ENCODE measurements around the gene MYOM3.

The MYOM3 gene

DNA sequence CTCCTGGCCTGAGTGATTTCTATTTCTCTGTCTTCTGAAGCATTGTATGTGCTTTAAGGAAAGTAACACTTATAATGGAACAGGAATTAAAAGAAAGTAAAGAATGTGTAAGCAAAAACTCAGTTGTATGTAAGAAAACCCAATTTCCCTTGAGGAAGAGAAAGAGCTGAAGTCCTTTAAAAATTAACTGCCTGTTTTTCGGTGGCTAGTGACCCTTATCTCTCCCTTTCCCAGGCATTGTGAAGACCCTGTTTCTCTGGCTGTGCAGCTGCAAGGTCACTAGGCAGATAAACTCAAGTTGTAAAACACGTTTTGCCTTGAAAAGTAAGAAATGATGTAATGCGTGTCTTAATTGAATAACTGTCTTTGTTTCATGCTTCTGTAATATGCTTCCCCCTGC lies 8.5 kb downstream of the MYOM3 start:
- TF ChIP-seq, protein P1, sequence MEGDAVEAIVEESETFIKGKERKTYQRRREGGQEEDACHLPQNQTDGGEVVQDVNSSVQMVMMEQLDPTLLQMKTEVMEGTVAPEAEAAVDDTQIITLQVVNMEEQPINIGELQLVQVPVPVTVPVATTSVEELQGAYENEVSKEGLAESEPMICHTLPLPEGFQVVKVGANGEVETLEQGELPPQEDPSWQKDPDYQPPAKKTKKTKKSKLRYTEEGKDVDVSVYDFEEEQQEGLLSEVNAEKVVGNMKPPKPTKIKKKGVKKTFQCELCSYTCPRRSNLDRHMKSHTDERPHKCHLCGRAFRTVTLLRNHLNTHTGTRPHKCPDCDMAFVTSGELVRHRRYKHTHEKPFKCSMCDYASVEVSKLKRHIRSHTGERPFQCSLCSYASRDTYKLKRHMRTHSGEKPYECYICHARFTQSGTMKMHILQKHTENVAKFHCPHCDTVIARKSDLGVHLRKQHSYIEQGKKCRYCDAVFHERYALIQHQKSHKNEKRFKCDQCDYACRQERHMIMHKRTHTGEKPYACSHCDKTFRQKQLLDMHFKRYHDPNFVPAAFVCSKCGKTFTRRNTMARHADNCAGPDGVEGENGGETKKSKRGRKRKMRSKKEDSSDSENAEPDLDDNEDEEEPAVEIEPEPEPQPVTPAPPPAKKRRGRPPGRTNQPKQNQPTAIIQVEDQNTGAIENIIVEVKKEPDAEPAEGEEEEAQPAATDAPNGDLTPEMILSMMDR (conservative IDR thresholded peaks at IDR 0.05; ENCODE audit: low read depth, low read length), result no peak
- DNase-seq (ENCODE audit: low read depth), result no peak
- H3K4me3 ChIP-seq (ENCODE audit: low read depth, low read length), result no peak overlapping the region

DNA sequence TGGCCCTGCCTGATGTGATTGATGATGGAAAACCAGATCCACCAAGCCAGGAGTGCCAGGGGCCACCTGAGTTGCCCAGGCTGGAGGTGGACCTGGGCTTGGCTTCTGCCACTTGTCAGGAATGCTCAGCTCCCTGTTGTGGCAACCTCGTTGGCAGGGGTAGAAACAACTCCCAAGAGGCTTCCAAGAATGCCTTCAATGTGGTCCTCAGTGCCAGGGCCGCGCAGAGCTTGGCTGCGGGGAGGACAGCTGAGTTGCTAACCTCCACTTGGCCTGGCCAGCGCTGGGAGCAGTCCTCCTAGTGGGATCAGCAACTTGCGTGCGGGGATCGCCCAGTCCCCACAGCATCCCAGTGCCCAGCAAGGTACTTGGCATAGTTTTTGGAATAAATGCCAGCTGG lies 9.0 kb downstream of the MYOM3 start:
- no peak for DNase-seq (ENCODE audit: low read depth)
- H3K4me3 ChIP-seq (ENCODE audit: low read depth, low read length), result no peak overlapping the region
- TF ChIP-seq, protein P1 (conservative IDR thresholded peaks at IDR 0.05; ENCODE audit: low read depth, low read length), result no peak

DNA sequence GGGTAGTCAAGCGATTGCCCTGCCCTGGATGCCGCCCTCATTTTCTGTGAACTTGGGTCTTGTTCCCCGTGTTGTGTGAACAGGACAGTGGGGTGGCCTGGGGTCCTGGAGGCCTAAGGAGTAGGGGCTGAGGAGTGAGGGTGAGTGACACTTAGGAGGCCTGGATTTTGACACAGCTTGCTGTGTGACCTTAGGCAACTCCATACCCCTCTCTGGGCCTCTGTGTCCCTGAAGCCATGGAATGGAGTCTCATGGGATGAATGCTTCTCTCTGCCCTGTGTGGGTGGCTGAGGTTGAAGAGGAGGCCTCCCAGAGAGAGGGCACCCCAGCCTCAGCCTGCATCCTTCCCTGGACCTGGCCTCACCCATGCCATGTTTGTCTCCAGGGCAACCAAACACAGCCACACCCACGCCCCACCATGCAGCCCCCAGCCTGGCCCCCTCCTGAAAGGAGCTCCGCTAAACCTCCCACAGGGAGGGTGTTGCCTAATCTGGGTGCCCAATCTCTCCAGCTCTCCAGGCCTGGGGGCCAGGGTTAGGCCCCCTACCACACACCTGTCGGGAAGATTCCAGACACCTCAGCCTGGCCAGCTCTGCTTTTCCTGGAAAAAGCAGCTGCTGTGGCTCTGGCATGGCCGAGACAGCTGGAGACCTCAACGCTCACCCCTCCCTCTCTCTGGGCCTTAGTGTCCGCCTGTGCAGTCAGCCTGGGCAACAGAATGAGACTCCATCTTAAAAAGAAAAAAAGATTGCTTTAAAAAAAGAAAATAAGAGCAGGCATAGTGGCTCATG lies 9.9 kb downstream of the MYOM3 start:
- TF ChIP-seq, protein P1 (conservative IDR thresholded peaks at IDR 0.05; ENCODE audit: low read depth, low read length), result no peak
- H3K4me3 ChIP-seq (ENCODE audit: low read depth, low read length), result no peak overlapping the region
- no peak for DNase-seq (ENCODE audit: low read depth)

DNA sequence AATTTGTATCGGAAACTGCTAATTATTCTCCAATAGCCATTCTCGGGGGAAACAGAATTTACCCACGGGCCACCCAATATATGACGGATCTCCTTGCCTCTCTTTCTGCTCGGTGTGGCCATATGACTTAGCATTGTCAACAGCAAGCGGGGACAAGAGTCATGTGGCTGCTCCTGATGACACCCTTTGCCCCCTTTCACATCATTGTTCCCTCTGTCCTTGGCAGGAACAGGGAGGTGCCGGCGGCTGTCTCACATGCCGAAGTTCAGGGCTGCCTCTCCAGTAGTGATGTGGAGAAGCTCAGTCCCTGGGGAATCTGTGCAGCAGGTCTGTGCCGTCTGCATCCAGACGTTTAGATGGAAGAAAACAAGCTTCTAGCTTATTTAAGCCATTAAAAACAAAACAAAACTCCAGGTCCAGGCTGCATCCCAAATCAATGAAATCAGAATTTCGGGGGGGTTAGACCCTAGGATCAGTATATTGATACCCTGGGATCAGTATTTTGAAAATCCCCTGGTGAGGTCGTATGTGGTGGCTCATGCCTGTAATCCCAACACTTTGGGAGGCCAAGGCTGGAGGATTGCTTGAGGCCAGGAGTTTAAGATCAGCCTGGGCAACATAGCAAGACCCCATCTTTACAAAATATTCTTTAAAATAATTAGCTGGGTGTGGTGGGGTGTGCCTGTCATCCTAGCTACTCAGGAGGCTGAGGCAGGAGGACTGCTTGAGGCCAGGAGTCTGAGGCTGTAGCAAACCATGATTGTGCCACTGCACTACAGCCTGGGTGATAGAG lies 10.8 kb downstream of the MYOM3 start:
- DNase-seq (ENCODE audit: low read depth), result no peak
- H3K4me3 ChIP-seq (ENCODE audit: low read depth, low read length), result no peak overlapping the region
- TF ChIP-seq, protein P1 (conservative IDR thresholded peaks at IDR 0.05; ENCODE audit: low read depth, low read length), result no peak

DNA sequence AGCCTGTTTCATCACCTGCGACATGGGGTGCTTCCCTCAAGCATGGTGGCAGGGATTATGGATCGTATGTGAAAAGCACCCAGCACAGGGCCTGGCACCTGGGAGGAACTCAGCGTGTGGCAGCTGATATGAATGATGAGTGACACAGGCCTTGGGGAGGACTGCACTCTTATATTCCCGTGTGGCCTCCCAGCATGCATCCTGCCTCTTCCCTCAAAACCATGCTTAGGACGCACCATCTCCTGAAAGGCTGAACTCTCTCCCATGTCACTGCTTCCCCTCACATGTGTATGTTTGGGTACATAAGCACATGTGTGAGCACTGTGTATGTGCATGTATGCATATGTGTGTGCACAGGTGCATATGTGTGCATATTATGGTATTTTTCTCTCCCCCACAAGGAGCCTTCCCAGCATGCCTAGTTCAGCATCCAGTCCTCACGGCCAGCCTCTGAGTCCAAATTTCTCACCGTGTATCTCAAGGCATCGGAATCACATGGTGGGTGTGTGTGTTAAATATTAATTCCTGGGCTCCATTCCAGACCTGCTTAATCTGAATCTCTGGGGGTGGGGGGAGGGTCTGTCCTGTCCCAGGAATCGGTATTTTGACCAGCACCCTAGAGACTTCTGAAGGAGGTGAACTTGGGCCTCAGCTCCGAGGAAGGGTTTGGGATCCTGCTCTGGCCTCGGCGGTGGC lies 12.8 kb downstream of the MYOM3 start:
- TF ChIP-seq, protein P1 (conservative IDR thresholded peaks at IDR 0.05; ENCODE audit: low read depth, low read length), result no peak
- no peak for DNase-seq (ENCODE audit: low read depth)

DNA sequence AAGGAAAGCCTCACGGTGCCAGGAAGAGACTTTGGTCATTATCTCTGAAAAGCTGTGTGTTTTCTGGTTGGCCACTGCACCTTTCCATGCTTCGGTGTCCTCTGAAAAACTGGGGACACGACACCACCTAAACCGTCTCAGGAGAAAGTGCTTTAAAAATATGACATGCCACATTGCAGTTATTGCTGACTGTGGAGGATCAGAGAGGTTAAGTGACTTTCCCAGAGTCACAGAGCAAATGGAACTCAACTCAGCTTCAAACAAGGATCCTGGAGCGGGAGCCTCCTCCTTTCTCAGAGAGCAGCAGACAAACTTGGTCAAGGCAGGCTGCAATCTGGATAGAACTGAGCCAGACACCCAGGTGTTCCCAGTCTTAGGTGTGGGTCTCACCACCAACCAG lies 13.8 kb downstream of the MYOM3 start:
- TF ChIP-seq, protein P1 (conservative IDR thresholded peaks at IDR 0.05; ENCODE audit: low read depth, low read length), result no peak
- no peak for DNase-seq (ENCODE audit: low read depth)
- H3K4me3 ChIP-seq (ENCODE audit: low read depth, low read length), result no peak overlapping the region

More for the DNA sequence above, 12.8 kb downstream of the MYOM3 start:
- H3K4me3 ChIP-seq (ENCODE audit: low read depth, low read length), result no peak overlapping the region
